ENCODE measurements around the gene SYT1. TPM values are rescaled to one million over a fixed set of nuclear protein-coding genes. Genes with fewer than 3 reads are reported as not detected.

SYT1 gene
- total and polyA plus RNA-seq, 2 donors, result 0.82 to 1.5 TPM

GRCh38 chr12:79298506-79298905, 433.9 kb downstream of the SYT1 start:
- no peak for DNase-seq (ENCODE audit: low read depth in 6 of 9, low spot score in 9 of 9)
- H3K27me3 ChIP-seq (ENCODE audit: control insufficient read depth in 2 of 2, insufficient read depth in 1 of 2, low read length in 1 of 2), result no peaks in the 10 kb centered on the region
- H3K4me3 ChIP-seq (ENCODE audit: low read length in 2 of 2), result no peak overlapping the region

GRCh38 chr12:79299447-79300198, 435.0 kb downstream of the SYT1 start:
- Histone ChIP-seq H3K27me3 (ENCODE audit: control insufficient read depth in 2 of 2, insufficient read depth in 1 of 2, low read length in 1 of 2) (no peaks in the 10 kb centered on the region), H3K27ac (ENCODE audit: low read depth in 1 of 2, low read length in 1 of 2) (no peak overlapping the region), H3K4me3 (ENCODE audit: low read length in 2 of 2) (no peak overlapping the region), H3K9me3 (ENCODE audit: control insufficient read depth in 2 of 2, insufficient read depth in 1 of 2, low read length in 1 of 2) (no peaks in the 10 kb centered on the region), H3K36me3 (ENCODE audit: control insufficient read depth in 2 of 2, insufficient read depth in 2 of 2, low read length in 1 of 2) (no peaks in the 10 kb centered on the region), H3K4me1 (ENCODE audit: control insufficient read depth in 2 of 2, insufficient read depth in 2 of 2, low read length in 2 of 2) (no peaks in the 10 kb centered on the region)
- no peak for DNase-seq (ENCODE audit: low read depth in 6 of 9, low spot score in 9 of 9)
- 77% methylated on average over 5 of the region's 5 CpGs for WGBS

More at GRCh38 chr12:79298506-79298905, 433.9 kb downstream of the SYT1 start:
- Histone ChIP-seq H3K36me3 (ENCODE audit: control insufficient read depth in 2 of 2, insufficient read depth in 2 of 2, low read length in 1 of 2) (no peaks in the 10 kb centered on the region), H3K27ac (ENCODE audit: low read depth in 1 of 2, low read length in 1 of 2) (no peak overlapping the region), H3K4me1 (ENCODE audit: control insufficient read depth in 2 of 2, insufficient read depth in 2 of 2, low read length in 2 of 2) (no peaks in the 10 kb centered on the region), H3K9me3 (ENCODE audit: control insufficient read depth in 2 of 2, insufficient read depth in 1 of 2, low read length in 1 of 2) (no peaks in the 10 kb centered on the region)

GRCh38 chr12:79300199-79300568, 435.6 kb downstream of the SYT1 start:
- H3K9me3 ChIP-seq (ENCODE audit: control insufficient read depth in 2 of 2, insufficient read depth in 1 of 2, low read length in 1 of 2), result no peaks in the 10 kb centered on the region
- H3K4me3 ChIP-seq (ENCODE audit: low read length in 2 of 2), result no peak overlapping the region
- H3K27me3 ChIP-seq (ENCODE audit: control insufficient read depth in 2 of 2, insufficient read depth in 1 of 2, low read length in 1 of 2), result no peaks in the 10 kb centered on the region
- DNase-seq (ENCODE audit: low read depth in 6 of 9, low spot score in 9 of 9), result no peak
- WGBS, result 94% methylated on average over 5 of the region's 5 CpGs
- no peak overlapping the region for H3K27ac ChIP-seq (ENCODE audit: low read depth in 1 of 2, low read length in 1 of 2)
- no peaks in the 10 kb centered on the region for H3K4me1 ChIP-seq (ENCODE audit: control insufficient read depth in 2 of 2, insufficient read depth in 2 of 2, low read length in 2 of 2)
- no peaks in the 10 kb centered on the region for H3K36me3 ChIP-seq (ENCODE audit: control insufficient read depth in 2 of 2, insufficient read depth in 2 of 2, low read length in 1 of 2)

- H3K9me3 ChIP-seq (ENCODE audit: control insufficient read depth in 2 of 2, insufficient read depth in 1 of 2, low read length in 1 of 2), result no peaks in the 10 kb centered on the region
- DNase-seq (ENCODE audit: low read depth in 6 of 9, low spot score in 9 of 9), result no peak
- H3K4me1 ChIP-seq (ENCODE audit: control insufficient read depth in 2 of 2, insufficient read depth in 2 of 2, low read length in 2 of 2), result no peaks in the 10 kb centered on the region
- H3K27ac ChIP-seq (ENCODE audit: low read depth in 1 of 2, low read length in 1 of 2), result no peak overlapping the region
- WGBS, result 59% methylated on average over 3 of the region's 3 CpGs
- H3K4me3 ChIP-seq (ENCODE audit: low read length in 2 of 2), result no peak overlapping the region
- no peaks in the 10 kb centered on the region for H3K36me3 ChIP-seq (ENCODE audit: control insufficient read depth in 2 of 2, insufficient read depth in 2 of 2, low read length in 1 of 2)
- H3K27me3 ChIP-seq (ENCODE audit: control insufficient read depth in 2 of 2, insufficient read depth in 1 of 2, low read length in 1 of 2), result no peaks in the 10 kb centered on the region
These were observed 436.6 kb downstream of the SYT1 start for GRCh38 chr12:79301181-79301580.

- H3K27ac ChIP-seq (ENCODE audit: low read depth in 1 of 2, low read length in 1 of 2), result no peak overlapping the region
- H3K4me3 ChIP-seq (ENCODE audit: low read length in 2 of 2), result no peak overlapping the region
- no peak for DNase-seq (ENCODE audit: low read depth in 6 of 9, low spot score in 9 of 9)
- H3K36me3 ChIP-seq (ENCODE audit: control insufficient read depth in 2 of 2, insufficient read depth in 2 of 2, low read length in 1 of 2), result no peaks in the 10 kb centered on the region
- WGBS, result 17% methylated on average over 9 of the region's 9 CpGs
- H3K27me3 ChIP-seq (ENCODE audit: control insufficient read depth in 2 of 2, insufficient read depth in 1 of 2, low read length in 1 of 2), result no peaks in the 10 kb centered on the region
- no peaks in the 10 kb centered on the region for H3K4me1 ChIP-seq (ENCODE audit: control insufficient read depth in 2 of 2, insufficient read depth in 2 of 2, low read length in 2 of 2)
- H3K9me3 ChIP-seq (ENCODE audit: control insufficient read depth in 2 of 2, insufficient read depth in 1 of 2, low read length in 1 of 2), result no peaks in the 10 kb centered on the region
These were observed 437.7 kb downstream of the SYT1 start for GRCh38 chr12:79302162-79302814.

- no peaks in the 10 kb centered on the region for H3K4me1 ChIP-seq (ENCODE audit: control insufficient read depth in 2 of 2, insufficient read depth in 2 of 2, low read length in 2 of 2)
- no peaks in the 10 kb centered on the region for H3K27me3 ChIP-seq (ENCODE audit: control insufficient read depth in 2 of 2, insufficient read depth in 1 of 2, low read length in 1 of 2)
- H3K9me3 ChIP-seq (ENCODE audit: control insufficient read depth in 2 of 2, insufficient read depth in 1 of 2, low read length in 1 of 2), result peaks cover 0 to 3% of the 10 kb centered on the region in 2 donors
- no peak overlapping the region for H3K4me3 ChIP-seq (ENCODE audit: low read length in 2 of 2)
- no peak overlapping the region for H3K27ac ChIP-seq (ENCODE audit: low read depth in 1 of 2, low read length in 1 of 2)
- 95% methylated on average over 16 of the region's 16 CpGs for WGBS
- no peaks in the 10 kb centered on the region for H3K36me3 ChIP-seq (ENCODE audit: control insufficient read depth in 2 of 2, insufficient read depth in 2 of 2, low read length in 1 of 2)
- no peak for DNase-seq (ENCODE audit: low read depth in 6 of 9, low spot score in 9 of 9)
These were observed 442.8 kb downstream of the SYT1 start for GRCh38 chr12:79307340-79307739.

GRCh38 chr12:79309039-79309438, 444.5 kb downstream of the SYT1 start:
- Histone ChIP-seq H3K36me3 (ENCODE audit: control insufficient read depth in 2 of 2, insufficient read depth in 2 of 2, low read length in 1 of 2) (no peaks in the 10 kb centered on the region), H3K4me1 (ENCODE audit: control insufficient read depth in 2 of 2, insufficient read depth in 2 of 2, low read length in 2 of 2) (no peaks in the 10 kb centered on the region), H3K27ac (ENCODE audit: low read depth in 1 of 2, low read length in 1 of 2) (no peak overlapping the region), H3K4me3 (ENCODE audit: low read length in 2 of 2) (no peak overlapping the region), H3K9me3 (ENCODE audit: control insufficient read depth in 2 of 2, insufficient read depth in 1 of 2, low read length in 1 of 2) (peaks cover 0 to 3% of the 10 kb centered on the region in 2 donors), H3K27me3 (ENCODE audit: control insufficient read depth in 2 of 2, insufficient read depth in 1 of 2, low read length in 1 of 2) (no peaks in the 10 kb centered on the region)
- no peak for DNase-seq (ENCODE audit: low read depth in 6 of 9, low spot score in 9 of 9)
- 97% methylated on average over 2 of the region's 2 CpGs for WGBS

- Histone ChIP-seq H3K4me3 (ENCODE audit: low read length in 2 of 2) (no peak overlapping the region), H3K27me3 (ENCODE audit: control insufficient read depth in 2 of 2, insufficient read depth in 1 of 2, low read length in 1 of 2) (no peaks in the 10 kb centered on the region), H3K36me3 (ENCODE audit: control insufficient read depth in 2 of 2, insufficient read depth in 2 of 2, low read length in 1 of 2) (no peaks in the 10 kb centered on the region), H3K9me3 (ENCODE audit: control insufficient read depth in 2 of 2, insufficient read depth in 1 of 2, low read length in 1 of 2) (no peaks in the 10 kb centered on the region), H3K4me1 (ENCODE audit: control insufficient read depth in 2 of 2, insufficient read depth in 2 of 2, low read length in 2 of 2) (no peaks in the 10 kb centered on the region), H3K27ac (ENCODE audit: low read depth in 1 of 2, low read length in 1 of 2) (no peak overlapping the region)
- 89% methylated on average over 10 of the region's 10 CpGs for WGBS
- DNase-seq (ENCODE audit: low read depth in 6 of 9, low spot score in 9 of 9), result no peak
These were observed 452.7 kb downstream of the SYT1 start for GRCh38 chr12:79317179-79317847.

GRCh38 chr12:79322905-79323304, 458.3 kb downstream of the SYT1 start:
- H3K9me3 ChIP-seq (ENCODE audit: control insufficient read depth in 2 of 2, insufficient read depth in 1 of 2, low read length in 1 of 2), result no peaks in the 10 kb centered on the region
- DNase-seq (ENCODE audit: low read depth in 6 of 9, low spot score in 9 of 9), result no peak
- H3K36me3 ChIP-seq (ENCODE audit: control insufficient read depth in 2 of 2, insufficient read depth in 2 of 2, low read length in 1 of 2), result no peaks in the 10 kb centered on the region
- H3K4me3 ChIP-seq (ENCODE audit: low read length in 2 of 2), result no peak overlapping the region
- 88% methylated on average over 1 of the region's 1 CpG for WGBS
- no peaks in the 10 kb centered on the region for H3K4me1 ChIP-seq (ENCODE audit: control insufficient read depth in 2 of 2, insufficient read depth in 2 of 2, low read length in 2 of 2)
- H3K27ac ChIP-seq (ENCODE audit: low read depth in 1 of 2, low read length in 1 of 2), result no peak overlapping the region
- H3K27me3 ChIP-seq (ENCODE audit: control insufficient read depth in 2 of 2, insufficient read depth in 1 of 2, low read length in 1 of 2), result no peaks in the 10 kb centered on the region
